H1 (cell line): Measurements from ENCODE around the gene GNG8. TPM values are rescaled to one million over a fixed set of nuclear protein-coding genes. Genes with fewer than 3 reads are reported as not detected.

ENCODE experiments used
- CTCF ChIA-PET: fragments of 300-600 bp; sonication (Branson Sonifier 250); formaldehyde crosslinking; loops from one replicate; lab custom pipeline; 2021; ENCODE audit not compliant: partially characterized antibody; lab: Charles Lee
- POLR2A ChIA-PET: fragments of 300-600 bp; sonication (Branson Sonifier 250); formaldehyde crosslinking; loops from one replicate; lab custom pipeline; 2021; ENCODE audit warnings: inconsistent platforms; ENCODE audit not compliant: partially characterized antibody; lab: Charles Lee
- DNase-seq, 2 experiments: peaks; one replicate each; pipeline versions ENCODE4 v3.0.0 to v3.0.0-alpha.2; 2010 to 2022; ENCODE audit warnings: low spot score in 2 of 2, low read depth in 1 of 2, mixed read lengths in 1 of 2
- FAIRE-seq: peaks from 2 replicates; lab custom pipeline; 2011; peaks lifted over from hg19 to GRCh38; lab: Jason Lieb, UNC
- H2AFZ ChIP-seq: 2 replicates; pipeline ENCODE4 v1.8.1; 2012; ENCODE audit warnings: low read length, inconsistent platforms
- H2AK5ac ChIP-seq: 2 replicates; pipeline ENCODE4 v1.6.1; 2013; ENCODE audit warnings: low read depth, low read length
- H2BK120ac ChIP-seq: replicated peaks from 2 replicates; pipeline ENCODE3; 2013; ENCODE audit warnings: low read depth, low read length, inconsistent platforms
- H2BK12ac ChIP-seq: 2 replicates; pipeline ENCODE4 v1.6.1; 2013; ENCODE audit warnings: low read depth, low read length
- H2BK15ac ChIP-seq: 2 replicates; pipeline ENCODE4 v1.6.1; 2013; ENCODE audit warnings: low read length
- H2BK20ac ChIP-seq: 2 replicates; pipeline ENCODE4 v1.6.1; 2013; ENCODE audit warnings: low read length
- H2BK5ac ChIP-seq: 2 replicates; pipeline ENCODE4 v1.6.1; 2013; ENCODE audit warnings: low read depth, low read length
- H3K14ac ChIP-seq: 2 replicates; pipeline ENCODE4 v1.6.1; 2013; ENCODE audit warnings: inconsistent platforms; ENCODE audit not compliant: insufficient read length
- H3K18ac ChIP-seq: 2 replicates; pipeline ENCODE4 v1.6.1; 2013; ENCODE audit warnings: low read length; ENCODE audit errors: extremely low read depth
- H3K23ac ChIP-seq: 2 replicates; pipeline ENCODE4 v1.6.1; 2013; ENCODE audit warnings: inconsistent platforms; ENCODE audit not compliant: insufficient read length
- H3K23me2 ChIP-seq: 2 replicates; pipeline ENCODE4 v1.6.1; 2013; ENCODE audit warnings: low read depth, low read length
- H3K27ac ChIP-seq: 2 replicates; pipeline ENCODE4 v1.6.1; 2011; ENCODE audit warnings: low read depth, low read length, inconsistent platforms
- H3K27me3 ChIP-seq, 4 experiments: replicated peaks in 1 of 4; 1 replicate in 1 of 4; 2 replicates in 3 of 4; pipeline versions ENCODE4 v1.6.1 to v1.8.1; 2011 to 2013; ENCODE audit warnings: low read length in 3 of 4, mild to moderate bottlenecking in 3 of 4, inconsistent platforms in 2 of 4, mixed read lengths in 2 of 4, moderate library complexity in 1 of 4; ENCODE audit not compliant: control insufficient read depth in 3 of 4, insufficient read depth in 3 of 4; ENCODE audit errors: extremely low read depth in 1 of 4
- H3K36me3 ChIP-seq, 4 experiments: 2 replicates each; pipeline versions ENCODE4 v1.6.1 to v1.8.1; 2011 to 2013; ENCODE audit warnings: mild to moderate bottlenecking in 4 of 4, low read length in 3 of 4, moderate library complexity in 2 of 4, control low read depth in 1 of 4, inconsistent platforms in 1 of 4; ENCODE audit not compliant: insufficient read depth in 4 of 4, control insufficient read depth in 2 of 4
- H3K4ac ChIP-seq: replicated peaks from 2 replicates; pipeline ENCODE3; 2013; ENCODE audit warnings: low read length, low read depth, mixed read lengths, inconsistent platforms; ENCODE audit not compliant: insufficient read length
- H3K4me1 ChIP-seq, 4 experiments: replicated peaks in 1 of 4; 1 replicate in 1 of 4; 2 replicates in 3 of 4; pipeline versions ENCODE4 v1.6.1 to v1.8.1; 2011 to 2013; ENCODE audit warnings: low read length in 3 of 4, inconsistent platforms in 2 of 4, mixed read lengths in 1 of 4; ENCODE audit not compliant: insufficient read depth in 4 of 4, control insufficient read depth in 3 of 4
- H3K4me2 ChIP-seq, 2 experiments: 2 replicates each; pipeline versions ENCODE4 v1.6.1 to v1.8.1; 2011 to 2013; ENCODE audit warnings: low read depth in 2 of 2, low read length in 2 of 2, control low read depth in 1 of 2, inconsistent platforms in 1 of 2, mild to moderate bottlenecking in 1 of 2; ENCODE audit not compliant: insufficient read depth in 1 of 2
- H3K4me3 ChIP-seq, 4 experiments: fragments of 200-600, 300-600 bp in 1 of 4; sonication (generic), shearing (Covaris generic), sonication (Bioruptor Twin) in 1 of 4; 2 replicates each; pipeline versions ENCODE4 v1.5.1 to v1.8.1; 2011 to 2016; ENCODE audit warnings: low read length in 4 of 4, low read depth in 3 of 4, control low read depth in 2 of 4, inconsistent platforms in 2 of 4, mild to moderate bottlenecking in 2 of 4, mixed read lengths in 1 of 4, moderate library complexity in 1 of 4; ENCODE audit not compliant: insufficient read depth in 2 of 4; ENCODE audit errors: extremely low read depth in 1 of 4
- H3K56ac ChIP-seq: replicated peaks from 2 replicates; pipeline ENCODE3; 2013; ENCODE audit warnings: low read depth, mild to moderate bottlenecking, mixed read lengths, low read length, inconsistent platforms; ENCODE audit not compliant: insufficient read length
- H3K79me1 ChIP-seq: 2 replicates; pipeline ENCODE4 v1.6.1; 2013; ENCODE audit warnings: low read depth, low read length, control low read depth
- H3K79me2 ChIP-seq, 2 experiments: 2 replicates each; pipeline versions ENCODE4 v1.6.1 to v1.8.1; 2012 to 2013; ENCODE audit warnings: low read length in 2 of 2, mild to moderate bottlenecking in 2 of 2, inconsistent platforms in 1 of 2; ENCODE audit not compliant: insufficient read depth in 2 of 2, control insufficient read depth in 1 of 2
- H3K9ac ChIP-seq, 4 experiments: replicated peaks in 1 of 4; 1 replicate in 1 of 4; 2 replicates in 3 of 4; pipeline versions ENCODE4 v1.6.1 to v1.8.1; 2011 to 2013; ENCODE audit warnings: low read depth in 3 of 4, low read length in 3 of 4, control low read depth in 2 of 4, mild to moderate bottlenecking in 2 of 4, moderate library complexity in 2 of 4, inconsistent platforms in 1 of 4; ENCODE audit errors: extremely low read depth in 1 of 4
- H3K9me3 ChIP-seq, 2 experiments: 2 replicates each; pipeline versions ENCODE4 v1.6.1 to v1.8.1; 2012 to 2013; ENCODE audit warnings: mild to moderate bottlenecking in 2 of 2, moderate library complexity in 2 of 2, control low read depth in 1 of 2, inconsistent platforms in 1 of 2, low read depth in 1 of 2, low read length in 1 of 2, mixed read lengths in 1 of 2; ENCODE audit not compliant: insufficient read depth in 2 of 2
- H4K20me1 ChIP-seq, 2 experiments: replicated peaks in 1 of 2; 2 replicates each; pipeline versions ENCODE3 to v1.8.1; 2011 to 2013; ENCODE audit warnings: inconsistent platforms in 2 of 2, low read length in 2 of 2, mild to moderate bottlenecking in 1 of 2; ENCODE audit not compliant: insufficient read depth in 2 of 2, control insufficient read depth in 1 of 2
- H4K5ac ChIP-seq: 2 replicates; pipeline ENCODE4 v1.6.1; 2013; ENCODE audit warnings: low read length, low read depth, mixed read lengths, inconsistent platforms; ENCODE audit not compliant: insufficient read length
- H4K8ac ChIP-seq: 2 replicates; pipeline ENCODE4 v1.8.0; 2013; ENCODE audit warnings: mild to moderate bottlenecking, moderate library complexity, low read length, inconsistent platforms; ENCODE audit not compliant: insufficient read depth; ENCODE audit errors: extremely low read depth
- H4K91ac ChIP-seq: replicated peaks from 2 replicates; pipeline ENCODE3; 2013; ENCODE audit warnings: low read length, mixed read lengths, inconsistent platforms; ENCODE audit not compliant: insufficient read length
- BACH1 ChIP-seq: IDR thresholded peaks from 2 replicates; pipeline ENCODE4 v1.6.1; 2012; ENCODE audit warnings: low read length, improper control_type of control experiment
- CBX5 ChIP-seq: fragments of 300-800, 300-1000 bp; sonication (generic); IDR thresholded peaks from 2 replicates; pipeline ENCODE4 v1.7.1; 2016; ENCODE audit warnings: antibody characterized with exemption, low read length, low read depth
- EP300 ChIP-seq, 2 experiments: IDR thresholded peaks; 1 replicate in 1 of 2; 2 replicates in 1 of 2; pipeline ENCODE4 v1.6.1; 2011 to 2012; ENCODE audit warnings: low read depth in 2 of 2, low read length in 2 of 2, mild to moderate bottlenecking in 2 of 2, borderline replicate concordance in 1 of 2, inconsistent platforms in 1 of 2, moderate library complexity in 1 of 2
- EZH2 ChIP-seq: fragments of 200-600 bp; sonication (generic); IDR thresholded peaks from 2 replicates; pipeline ENCODE4 v1.7.1; 2012; ENCODE audit warnings: low read depth, mild to moderate bottlenecking, moderate library complexity, low read length, inconsistent platforms; ENCODE audit not compliant: severe bottlenecking
- GABPA ChIP-seq: IDR thresholded peaks from 2 replicates; pipeline ENCODE4 v1.6.1; 2011; ENCODE audit warnings: mild to moderate bottlenecking, low read length, moderate library complexity, borderline replicate concordance; ENCODE audit not compliant: insufficient read depth
- KDM1A ChIP-seq: fragments of 200-600, 300-600 bp; sonication (generic); IDR thresholded peaks from 2 replicates; pipeline ENCODE4 v1.7.1; 2016; ENCODE audit warnings: mild to moderate bottlenecking, low read length, borderline replicate concordance
- SIN3A ChIP-seq, 2 experiments: IDR thresholded peaks in 1 of 2; conservative IDR thresholded peaks in 1 of 2; 2 replicates each; pipeline ENCODE4 v1.6.1; 2011 to 2012; ENCODE audit warnings: low read length in 2 of 2, improper control_type of control experiment in 1 of 2, low read depth in 1 of 2, mild to moderate bottlenecking in 1 of 2
- TAF1 ChIP-seq: IDR thresholded peaks from 2 replicates; pipeline ENCODE4 v1.6.1; 2011; ENCODE audit warnings: mild to moderate bottlenecking, low read depth, low read length
- ZNF274 ChIP-seq: IDR thresholded peaks from 2 replicates; pipeline ENCODE4 v1.7.0; 2012; ENCODE audit warnings: low read length, borderline replicate concordance; ENCODE audit errors: extremely low read depth
- WGBS, 2 experiments: shearing (Covaris generic) in 1 of 2; methylation state at CpG; one replicate each; pipeline versions ENCODE4 v1.1.6 to v1.1.7; 2013 to 2015; ENCODE audit warnings: low lambda C conversion rate in 2 of 2, mixed read lengths in 2 of 2, inconsistent platforms in 1 of 2, low coverage in 1 of 2, missing lambda C conversion rate in 1 of 2; ENCODE audit not compliant: insufficient replicate concordance in 2 of 2, insufficient coverage in 1 of 2, insufficient read length in 1 of 2; ENCODE audit errors: extremely low coverage in 1 of 2, missing lambda C conversion rate in 1 of 2; 5-methylcytosine and 5-hydroxymethylcytosine counted together
- polyA plus RNA-seq, 7 experiments: library from polyadenylated mRNA; depleted of rRNA in 3 of 7; stranded (reverse) in 5 of 7; unstranded in 2 of 7; fragments of >200 nt in 5 of 7; fragments of 200-250 nt in 2 of 7; gene quantifications; 1 replicate in 5 of 7; 2 replicates in 1 of 7; 4 replicates in 1 of 7; pipeline versions ENCODE4 v1.2.1 to v1.2.3, GENCODE V29; 2011 to 2013; ENCODE audit warnings: missing spikeins in 2 of 7, mixed read lengths in 2 of 7
- total RNA-seq: library from RNA; stranded (reverse); fragmentation: NEBNext Ultra II Directional; extraction: Animal tissue kit (Norgen Biotek cat#: 25700); gene quantifications from 2 replicates; pipeline ENCODE4 v1.2.1, GENCODE V29; 2021

GNG8 gene
- total and polyA plus RNA-seq, 2 of the 8 experiments (the other 6 are each of a cell fraction or from before 2014, with no cell fraction given), result not detected

GRCh38 chr19:46601318-46602224 is 34.4 kb downstream of the GNG8 start, which contains the start of gene CALM3:
CALM3 (plus strand) TSS chr19:46601330; CDS start chr19:46601435, 105 bp downstream.
- ChIA-PET POLR2A (interaction anchor here (0.6 to 4.2 kb wide), 11 partner anchors 10 to 78 kb away, joined by 3 to 28 read pairs (median 4); partner anchors contain the start of gene DACT3), CTCF (interaction anchor here (0.8 to 3.3 kb wide), 16 partner anchors 10 to 102 kb away, joined by 3 to 17 read pairs (median 4); no protein-coding TSS in a partner anchor)
- H3K18ac ChIP-seq, result peak within 1 kb of the TSS; percentile 100
- 2% methylated on average over 20 of the region's 51 CpGs; no CpG with 5 or more reads in 1 of the 2 experiments for WGBS, 2 experiments
- peak within 1 kb of the TSS; percentile 99 for H2AFZ ChIP-seq
- peak within 1 kb of the TSS; percentile 100 for H3K27ac ChIP-seq
- peak within 1 kb of the TSS; percentile 98 for H3K56ac ChIP-seq
- H2BK12ac ChIP-seq, result peak within 1 kb of the TSS; percentile 100
- peaks cover 4 to 11% (median 8%) of the 10 kb centered on the region in 4 experiments; a peak in 6 of 8 replicates for H3K36me3 ChIP-seq
- H3K23ac ChIP-seq, result no peak within 1 kb of the TSS
- peak within 1 kb of the TSS; percentile 99; the same call in 1 of the 2 replicates for H2BK15ac ChIP-seq
- peak within 1 kb of the TSS; percentile 70 for H2BK120ac ChIP-seq
- peak within 1 kb of the TSS; percentile 91 for H3K4ac ChIP-seq
- H2BK20ac ChIP-seq, result peak within 1 kb of the TSS; percentile 100
- H3K79me2 ChIP-seq, result peaks cover 15 to 36% of the 10 kb centered on the region in 2 experiments
- FAIRE-seq, result no peak
- H3K9ac ChIP-seq, result peak within 1 kb of the TSS; percentile 89 to 100 (median 100)
- H3K14ac ChIP-seq, result peak within 1 kb of the TSS; percentile 53
- peaks cover 20 to 28% of the 10 kb centered on the region in 2 experiments for H4K20me1 ChIP-seq
- no peaks in the 10 kb centered on the region for H3K9me3 ChIP-seq
- peaks cover 16% of the 10 kb centered on the region for H3K79me1 ChIP-seq
- peak within 1 kb of the TSS; percentile 89 to 93 for H3K4me2 ChIP-seq
- peaks cover 11% of the 10 kb centered on the region for H3K23me2 ChIP-seq
- peak within 1 kb of the TSS; percentile 100; the same call in 1 of the 2 replicates for H4K8ac ChIP-seq
- H3K27me3 ChIP-seq, result no peaks in the 10 kb centered on the region
- H3K4me1 ChIP-seq, result peaks cover 0 to 19% (median 9%) of the 10 kb centered on the region in 4 experiments; a peak in 5 of 7 replicates
- H4K5ac ChIP-seq, result peak within 1 kb of the TSS; percentile 97
- H4K91ac ChIP-seq, result peak within 1 kb of the TSS; percentile 97
- peak within 1 kb of the TSS; percentile 100 for H2BK5ac ChIP-seq
- DNase-seq, result no peak
- peak within 1 kb of the TSS; percentile 90 to 100 (median 94) for H3K4me3 ChIP-seq
- H2AK5ac ChIP-seq, result no peak within 1 kb of the TSS
- TF ChIP-seq KDM1A (no peak), BACH1 (no peak), SIN3A (conservative IDR thresholded peaks at IDR 0.05 in 1 of 2, IDR thresholded peaks at IDR 0.05 in 1 of 2; ENCODE audit: low read depth in 1 of 2, low read length in 2 of 2) (no peak), ZNF274 (no peak), CBX5 (no peak), EP300 (IDR thresholded peaks at IDR 0.05; ENCODE audit: borderline replicate concordance in 1 of 2, low read depth in 2 of 2, low read length in 2 of 2) (no peak), TAF1 (peak; percentile 32; the same call in 1 of the 2 replicates), GABPA (no peak), EZH2 (no peak)
